ENCODE results near the gene SAMD11.

The SAMD11 gene

GRCh38 chr1:924656-925560 lies 1.2 kb downstream of the SAMD11 start:
- Histone ChIP-seq H3K4me3 (replicated peaks; ENCODE audit: insufficient read depth, low read length) (peak overlapping the region; percentile 9; the same call in 1 of the 2 replicates), H3K27me3 (ENCODE audit: insufficient read depth, poor library complexity, severe bottlenecking) (peaks cover 17% of the 10 kb centered on the region), H3K27ac (replicated peaks) (no peak overlapping the region)
- TF ChIP-seq CTCF (IDR thresholded peaks at IDR 0.05; ENCODE audit: insufficient read depth, low read length) (no peak), GABPA (IDR thresholded peaks at IDR 0.05; ENCODE audit: low read depth) (no peak)
- DNase-seq (ENCODE audit: low read depth in 1 of 2, low spot score in 1 of 2), result peak in 1 of 2 experiments; percentile 40

- H3K27ac ChIP-seq (replicated peaks), result no peak overlapping the region
These were observed 2.1 kb downstream of the SAMD11 start for GRCh38 chr1:925561-926421.

GRCh38 chr1:927234-927633 lies 3.5 kb downstream of the SAMD11 start:
- Histone ChIP-seq H3K27ac (replicated peaks) (no peak overlapping the region), H3K4me3 (replicated peaks; ENCODE audit: insufficient read depth, low read length) (no peak overlapping the region), H3K27me3 (ENCODE audit: insufficient read depth, poor library complexity, severe bottlenecking) (peaks cover 17% of the 10 kb centered on the region)
- no peak for TF ChIP-seq CTCF (IDR thresholded peaks at IDR 0.05; ENCODE audit: insufficient read depth, low read length)
- no peak for TF ChIP-seq REST (IDR thresholded peaks at IDR 0.05; ENCODE audit: insufficient replicate concordance, low read depth)
- no peak for TF ChIP-seq POLR2AphosphoS5 (IDR thresholded peaks at IDR 0.05; ENCODE audit: low read depth)
- no peak for DNase-seq (ENCODE audit: low read depth in 1 of 2, low spot score in 1 of 2)

More at GRCh38 chr1:925561-926421, 2.1 kb downstream of the SAMD11 start:
- Histone ChIP-seq H3K27me3 (ENCODE audit: insufficient read depth, poor library complexity, severe bottlenecking) (peaks cover 17% of the 10 kb centered on the region), H3K4me3 (replicated peaks; ENCODE audit: insufficient read depth, low read length) (no peak overlapping the region)
- DNase-seq (ENCODE audit: low read depth in 1 of 2, low spot score in 1 of 2), result no peak
- TF ChIP-seq GABPA (IDR thresholded peaks at IDR 0.05; ENCODE audit: low read depth), result no peak

- TF ChIP-seq CTCF (IDR thresholded peaks at IDR 0.05; ENCODE audit: insufficient read depth, low read length) (no peak), REST (IDR thresholded peaks at IDR 0.05; ENCODE audit: insufficient replicate concordance, low read depth) (no peak), POLR2AphosphoS5 (IDR thresholded peaks at IDR 0.05; ENCODE audit: low read depth) (no peak), SPI1 (IDR thresholded peaks at IDR 0.05; ENCODE audit: borderline replicate concordance, low read depth) (no peak), GABPA (IDR thresholded peaks at IDR 0.05; ENCODE audit: low read depth) (no peak)
- peaks cover 17% of the 10 kb centered on the region for H3K27me3 ChIP-seq (ENCODE audit: insufficient read depth, poor library complexity, severe bottlenecking)
- no peak for DNase-seq (ENCODE audit: low read depth in 1 of 2, low spot score in 1 of 2)
These were observed 4.0 kb downstream of the SAMD11 start for GRCh38 chr1:927748-928147.

More at GRCh38 chr1:927748-928147, 4.0 kb downstream of the SAMD11 start:
- H3K27ac ChIP-seq (replicated peaks), result no peak overlapping the region
- no peak overlapping the region for H3K4me3 ChIP-seq (replicated peaks; ENCODE audit: insufficient read depth, low read length)
